ENCODE data around the gene NOS1.

GRCh38 chr12:117208811-117209455 is 152.5 kb downstream of the NOS1 start:
- TF ChIP-seq ESRRG (CRISPR knock-in tag; IDR thresholded peaks at IDR 0.05) (no peak), OSR1 (CRISPR knock-in tag; IDR thresholded peaks at IDR 0.05) (no peak), CSRNP3 (CRISPR knock-in tag; IDR thresholded peaks at IDR 0.05) (no peak), RARB (CRISPR knock-in tag; IDR thresholded peaks at IDR 0.05) (no peak), PATZ1 (CRISPR knock-in tag; IDR thresholded peaks at IDR 0.05; ENCODE audit: borderline replicate concordance) (no peak), TCF4 (CRISPR knock-in tag; IDR thresholded peaks at IDR 0.05; ENCODE audit: borderline replicate concordance) (no peak)

Measured in SK-N-SH treated with all-trans-retinoic acid at 6 μM for 48 hours (cell line).